Osteocyte (in vitro differentiated cells): Measurements from ENCODE around the gene USP40. TPM values are rescaled to one million over a fixed set of nuclear protein-coding genes. Genes with fewer than 3 reads are reported as not detected.

Experiments used
- DNase-seq: peaks from one replicate; pipeline ENCODE4 v3.0.0; 2021; ENCODE audit warnings: mixed read lengths; ENCODE audit not compliant: unreplicated experiment; ENCODE audit errors: extremely low spot score
- H3K27ac Mint-ChIP-seq: one replicate; pipeline ENCODE4 v1.8.0; 2021; ENCODE audit warnings: mild to moderate bottlenecking, mixed read lengths; ENCODE audit not compliant: unreplicated experiment
- H3K27me3 Mint-ChIP-seq: one replicate; pipeline ENCODE4 v1.8.0; 2021; ENCODE audit warnings: mixed read lengths; ENCODE audit not compliant: unreplicated experiment
- H3K36me3 Mint-ChIP-seq: one replicate; pipeline ENCODE4 v1.8.0; 2021; ENCODE audit warnings: mixed read lengths; ENCODE audit not compliant: unreplicated experiment
- H3K4me1 Mint-ChIP-seq: one replicate; pipeline ENCODE4 v1.8.0; 2021; ENCODE audit warnings: mixed read lengths; ENCODE audit not compliant: unreplicated experiment
- H3K4me3 Mint-ChIP-seq: one replicate; pipeline ENCODE4 v1.8.0; 2021; ENCODE audit warnings: mild to moderate bottlenecking, moderate library complexity, mixed read lengths; ENCODE audit not compliant: unreplicated experiment
- H3K9me3 Mint-ChIP-seq: one replicate; pipeline ENCODE4 v1.8.0; 2021; ENCODE audit warnings: mixed read lengths; ENCODE audit not compliant: unreplicated experiment
- total RNA-seq: library from RNA; stranded (reverse); gene quantifications from 2 replicates; pipeline ENCODE4 v1.2.1, GENCODE V29; 2021
- TF ChIP-seq, protein P1 (sequence below): fragments of 200-600 bp; sonication (generic); IDR thresholded peaks from 2 replicates; pipeline ENCODE4 v1.5.0; 2021; ENCODE audit warnings: antibody characterized with exemption, mild to moderate bottlenecking, moderate library complexity

The USP40 gene
- total RNA-seq, 1 donor from 2014 or later, result 36.4 TPM

DNA sequence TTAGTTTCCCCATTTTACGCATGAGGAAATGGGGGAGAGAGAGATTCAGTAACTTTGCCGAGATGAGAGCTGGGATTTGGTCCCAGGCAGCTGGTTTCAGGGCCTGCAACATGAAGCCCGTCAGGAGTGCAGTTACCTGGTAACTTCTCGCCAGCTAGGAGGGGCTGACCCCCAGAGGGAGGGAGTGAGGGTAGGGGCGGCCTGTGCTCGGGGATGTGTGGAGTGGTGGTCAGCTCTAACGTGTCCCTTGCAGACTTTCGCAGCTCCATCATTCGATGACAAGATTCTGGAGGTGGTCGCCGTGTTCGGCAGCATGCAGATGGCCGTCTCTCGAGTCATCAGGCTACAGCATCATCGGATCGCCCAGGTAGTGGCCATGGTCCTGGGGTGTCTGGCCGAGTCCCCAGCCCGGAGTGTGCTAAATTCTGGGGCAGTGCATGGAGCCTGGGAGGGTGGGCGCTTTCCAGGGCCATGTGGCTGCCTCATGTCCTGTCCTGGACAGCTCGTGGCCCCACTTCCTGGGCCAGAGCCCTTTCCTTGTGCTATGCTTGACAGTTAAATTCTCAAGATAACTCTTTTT lies 108.5 kb downstream of the USP40 start:
- no peak for DNase-seq
- H3K27ac Mint-ChIP-seq, result no peak overlapping the region
- H3K4me1 Mint-ChIP-seq, result no peaks in the 10 kb centered on the region
- TF ChIP-seq, protein P1, sequence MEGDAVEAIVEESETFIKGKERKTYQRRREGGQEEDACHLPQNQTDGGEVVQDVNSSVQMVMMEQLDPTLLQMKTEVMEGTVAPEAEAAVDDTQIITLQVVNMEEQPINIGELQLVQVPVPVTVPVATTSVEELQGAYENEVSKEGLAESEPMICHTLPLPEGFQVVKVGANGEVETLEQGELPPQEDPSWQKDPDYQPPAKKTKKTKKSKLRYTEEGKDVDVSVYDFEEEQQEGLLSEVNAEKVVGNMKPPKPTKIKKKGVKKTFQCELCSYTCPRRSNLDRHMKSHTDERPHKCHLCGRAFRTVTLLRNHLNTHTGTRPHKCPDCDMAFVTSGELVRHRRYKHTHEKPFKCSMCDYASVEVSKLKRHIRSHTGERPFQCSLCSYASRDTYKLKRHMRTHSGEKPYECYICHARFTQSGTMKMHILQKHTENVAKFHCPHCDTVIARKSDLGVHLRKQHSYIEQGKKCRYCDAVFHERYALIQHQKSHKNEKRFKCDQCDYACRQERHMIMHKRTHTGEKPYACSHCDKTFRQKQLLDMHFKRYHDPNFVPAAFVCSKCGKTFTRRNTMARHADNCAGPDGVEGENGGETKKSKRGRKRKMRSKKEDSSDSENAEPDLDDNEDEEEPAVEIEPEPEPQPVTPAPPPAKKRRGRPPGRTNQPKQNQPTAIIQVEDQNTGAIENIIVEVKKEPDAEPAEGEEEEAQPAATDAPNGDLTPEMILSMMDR, result no peak
- no peaks in the 10 kb centered on the region for H3K9me3 Mint-ChIP-seq
- H3K27me3 Mint-ChIP-seq, result no peaks in the 10 kb centered on the region
- H3K4me3 Mint-ChIP-seq, result no peak overlapping the region
- peaks cover 47% of the 10 kb centered on the region for H3K36me3 Mint-ChIP-seq

DNA sequence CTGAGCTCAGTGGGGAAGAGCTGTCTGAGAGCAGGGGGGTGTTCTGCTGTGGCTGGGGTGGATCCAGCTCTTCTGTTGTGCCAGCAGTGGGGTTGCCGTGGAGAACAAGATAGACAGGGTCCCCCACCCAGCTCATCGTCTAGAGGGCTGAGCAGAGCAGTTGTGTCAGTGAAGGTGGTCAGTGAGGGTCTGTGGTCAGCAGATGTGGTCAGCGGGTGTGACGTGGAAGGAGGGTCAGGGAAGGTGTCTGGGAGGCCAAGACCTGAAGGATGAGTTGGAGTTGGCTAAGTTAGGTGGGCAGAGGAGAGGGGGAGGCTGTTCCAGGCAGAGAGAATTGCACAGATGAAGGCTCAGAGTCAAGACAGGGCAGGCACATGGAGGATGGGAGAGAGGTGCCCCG lies 109.2 kb downstream of the USP40 start:
- TF ChIP-seq, protein P1, result no peak
- Mint-ChIP-seq H3K36me3 (peaks cover 46% of the 10 kb centered on the region), H3K9me3 (no peaks in the 10 kb centered on the region), H3K4me1 (no peaks in the 10 kb centered on the region), H3K27ac (no peak overlapping the region), H3K27me3 (no peaks in the 10 kb centered on the region), H3K4me3 (no peak overlapping the region)
- DNase-seq, result no peak

DNA sequence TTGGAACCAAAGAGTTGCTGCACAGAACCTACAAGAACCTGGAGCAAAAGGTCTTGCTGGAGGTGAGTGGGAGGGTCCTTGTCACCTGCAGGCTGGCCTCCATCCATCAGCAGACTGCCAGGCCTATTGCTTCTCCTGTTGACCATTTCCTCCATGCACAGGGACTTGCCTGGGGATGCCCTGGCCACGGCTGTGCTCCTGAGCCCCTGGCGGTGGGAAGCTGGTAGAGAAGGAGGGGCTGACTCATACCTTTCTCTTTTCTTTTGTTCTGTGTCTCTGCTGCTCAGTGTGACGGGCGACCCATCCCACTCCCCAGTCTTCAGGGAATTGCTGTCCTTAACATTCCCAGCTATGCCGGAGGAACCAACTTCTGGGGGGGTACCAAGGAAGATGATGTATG lies 109.6 kb downstream of the USP40 start:
- H3K36me3 Mint-ChIP-seq, result peaks cover 48% of the 10 kb centered on the region
- no peak overlapping the region for H3K4me3 Mint-ChIP-seq
- H3K4me1 Mint-ChIP-seq, result no peaks in the 10 kb centered on the region
- no peak overlapping the region for H3K27ac Mint-ChIP-seq
- TF ChIP-seq, protein P1, result no peak
- DNase-seq, result no peak
- H3K9me3 Mint-ChIP-seq, result no peaks in the 10 kb centered on the region
- no peaks in the 10 kb centered on the region for H3K27me3 Mint-ChIP-seq

DNA sequence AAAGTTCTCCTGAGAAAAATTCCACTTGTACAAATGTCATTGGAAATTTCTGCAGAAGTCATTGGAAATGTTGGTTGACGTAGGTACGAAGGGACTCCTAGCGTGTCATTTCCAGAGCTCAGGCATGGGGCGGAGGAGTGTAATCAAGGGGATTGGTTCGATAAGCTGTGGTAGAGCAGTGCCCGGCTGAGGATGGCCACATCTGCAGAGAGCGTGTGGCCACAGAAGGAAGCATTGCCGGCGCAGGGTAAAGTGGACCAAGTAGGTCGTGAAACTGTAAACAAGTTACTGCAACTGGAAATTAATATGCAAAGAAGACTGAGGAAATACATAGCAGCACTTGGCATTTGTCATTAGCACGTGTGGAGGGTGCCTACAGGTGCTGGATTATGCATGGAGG lies 110.5 kb downstream of the USP40 start:
- Mint-ChIP-seq H3K27ac (no peak overlapping the region), H3K4me3 (no peak overlapping the region), H3K27me3 (no peaks in the 10 kb centered on the region), H3K9me3 (no peaks in the 10 kb centered on the region), H3K4me1 (no peaks in the 10 kb centered on the region), H3K36me3 (peaks cover 44% of the 10 kb centered on the region)
- no peak for DNase-seq
- TF ChIP-seq, protein P1, result no peak

DNA sequence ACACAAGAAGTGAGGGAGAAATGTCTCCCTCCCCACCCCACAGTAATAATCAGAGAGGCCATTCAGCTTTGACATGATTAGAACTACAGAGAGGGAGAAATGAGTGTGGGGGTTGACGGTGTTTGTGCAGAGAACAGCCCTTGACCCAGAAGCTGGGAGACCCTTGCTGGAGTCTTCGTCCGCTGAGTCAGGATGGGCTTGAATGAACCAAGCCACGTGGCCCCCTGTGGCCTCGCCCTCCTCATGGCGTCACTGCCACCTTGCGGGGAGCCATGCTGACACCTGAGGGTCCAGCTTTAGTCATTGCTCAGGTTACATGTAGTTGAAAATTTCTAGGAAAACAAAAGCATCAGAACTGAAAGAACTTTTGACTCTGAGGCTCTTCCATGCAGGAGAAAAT lies 111.1 kb downstream of the USP40 start:
- no peak overlapping the region for H3K4me3 Mint-ChIP-seq
- no peaks in the 10 kb centered on the region for H3K9me3 Mint-ChIP-seq
- H3K36me3 Mint-ChIP-seq, result peaks cover 50% of the 10 kb centered on the region
- no peak for DNase-seq
- no peaks in the 10 kb centered on the region for H3K4me1 Mint-ChIP-seq
- H3K27me3 Mint-ChIP-seq, result no peaks in the 10 kb centered on the region
- H3K27ac Mint-ChIP-seq, result no peak overlapping the region
- TF ChIP-seq, protein P1, result no peak
